ENCODE results near the gene MINDY1.

The MINDY1 gene

GRCh38 chr1:151048645-151049032 lies 41.9 kb upstream of the MINDY1 start:
- DNase-seq (ENCODE audit: low spot score), result no peak
- Histone ChIP-seq H4K8ac (ENCODE audit: low read depth, low read length) (no peak overlapping the region), H3K18ac (ENCODE audit: low read length) (no peak overlapping the region), H3K23ac (ENCODE audit: low read depth, low read length, poor library complexity) (no peak overlapping the region), H2BK12ac (ENCODE audit: low read length) (no peak overlapping the region), H3K79me1 (ENCODE audit: low read depth, low read length) (peaks cover 4% of the 10 kb centered on the region), H2BK15ac (ENCODE audit: low read length) (no peak overlapping the region), H4K91ac (ENCODE audit: low read depth, low read length, poor library complexity) (no peak overlapping the region), H2AFZ (ENCODE audit: low read length) (peak overlapping the region; percentile 96), H3K27me3 (ENCODE audit: control insufficient read depth in 3 of 3, insufficient read depth in 3 of 3, low read depth in 1 of 3, low read length in 3 of 3) (no peaks in the 10 kb centered on the region), H2AK5ac (ENCODE audit: low read depth, low read length) (no peak overlapping the region), H3K36me3 (replicated peaks in 1 of 2; ENCODE audit: control insufficient read depth in 2 of 2, insufficient read depth in 2 of 2, low read length in 2 of 2) (peaks cover 12 to 38% of the 10 kb centered on the region in 2 donors), H3K9me3 (replicated peaks in 1 of 2; ENCODE audit: control insufficient read depth in 2 of 2, insufficient read depth in 1 of 2, low read depth in 1 of 2, low read length in 2 of 2) (no peaks in the 10 kb centered on the region), H3K4me2 (ENCODE audit: insufficient read depth, low read length, poor library complexity, severe bottlenecking) (peak overlapping the region; percentile 99), H3K4me1 (ENCODE audit: control insufficient read depth in 2 of 2, insufficient read depth in 1 of 2, low read depth in 1 of 2, low read length in 2 of 2) (peaks cover 2 to 3% of the 10 kb centered on the region in 2 donors), H3K4ac (ENCODE audit: low read length) (no peak overlapping the region), H3K4me3 (ENCODE audit: low read length in 2 of 2) (peak overlapping the region; percentile 72 to 79), H3K9ac (ENCODE audit: low read depth, low read length, poor library complexity) (peak overlapping the region; percentile 83), H3K14ac (ENCODE audit: low read length) (no peak overlapping the region), H2BK120ac (ENCODE audit: low read depth, low read length) (no peak overlapping the region), H2BK5ac (ENCODE audit: low read length) (peak overlapping the region; percentile 83), H3K27ac (replicated peaks; ENCODE audit: low read length) (no peak overlapping the region)
- WGBS, 2 donors (ENCODE audit: extremely low coverage in 2 of 2, insufficient read length in 2 of 2, insufficient replicate concordance in 1 of 2), result no CpG with 5 or more reads among the region's 3 CpGs

- DNase-seq (ENCODE audit: low spot score), result peak; percentile 49
- H4K8ac ChIP-seq (ENCODE audit: low read depth, low read length), result no peak overlapping the region
- H3K9me3 ChIP-seq (replicated peaks in 1 of 2; ENCODE audit: control insufficient read depth in 2 of 2, insufficient read depth in 1 of 2, low read depth in 1 of 2, low read length in 2 of 2), result no peaks in the 10 kb centered on the region
- peak overlapping the region; percentile 96 for H2AFZ ChIP-seq (ENCODE audit: low read length)
- peak overlapping the region; percentile 59 for H2BK12ac ChIP-seq (ENCODE audit: low read length)
- H3K4me1 ChIP-seq (ENCODE audit: control insufficient read depth in 2 of 2, insufficient read depth in 1 of 2, low read depth in 1 of 2, low read length in 2 of 2), result peaks cover 2 to 3% of the 10 kb centered on the region in 2 donors
- H3K79me1 ChIP-seq (ENCODE audit: low read depth, low read length), result peaks cover 4% of the 10 kb centered on the region
- peak overlapping the region; percentile 83 for H2BK5ac ChIP-seq (ENCODE audit: low read length)
- H3K14ac ChIP-seq (ENCODE audit: low read length), result peak overlapping the region; percentile 85
- peak overlapping the region; percentile 64 for H2AK5ac ChIP-seq (ENCODE audit: low read depth, low read length)
- peak overlapping the region; percentile 94 for H3K18ac ChIP-seq (ENCODE audit: low read length)
- H3K36me3 ChIP-seq (replicated peaks in 1 of 2; ENCODE audit: control insufficient read depth in 2 of 2, insufficient read depth in 2 of 2, low read length in 2 of 2), result peaks cover 12 to 32% of the 10 kb centered on the region in 2 donors
- no peak overlapping the region for H2BK120ac ChIP-seq (ENCODE audit: low read depth, low read length)
- peak overlapping the region; percentile 72 to 79 for H3K4me3 ChIP-seq (ENCODE audit: low read length in 2 of 2)
- H3K27ac ChIP-seq (replicated peaks; ENCODE audit: low read length), result peak overlapping the region; percentile 62
- peak overlapping the region; percentile 99 for H3K4me2 ChIP-seq (ENCODE audit: insufficient read depth, low read length, poor library complexity, severe bottlenecking)
- H4K91ac ChIP-seq (ENCODE audit: low read depth, low read length, poor library complexity), result no peak overlapping the region
- no CpG with 5 or more reads among the region's 48 CpGs for WGBS, 2 donors (ENCODE audit: extremely low coverage in 2 of 2, insufficient read length in 2 of 2, insufficient replicate concordance in 1 of 2)
- peak overlapping the region; percentile 72 for H2BK15ac ChIP-seq (ENCODE audit: low read length)
- peak overlapping the region; percentile 66 for H3K23ac ChIP-seq (ENCODE audit: low read depth, low read length, poor library complexity)
- H3K27me3 ChIP-seq (ENCODE audit: control insufficient read depth in 3 of 3, insufficient read depth in 3 of 3, low read depth in 1 of 3, low read length in 3 of 3), result no peaks in the 10 kb centered on the region
- peak overlapping the region; percentile 83 for H3K9ac ChIP-seq (ENCODE audit: low read depth, low read length, poor library complexity)
- H3K4ac ChIP-seq (ENCODE audit: low read length), result peak overlapping the region; percentile 4
Measured at GRCh38 chr1:151047925-151048644, 41.4 kb upstream of the MINDY1 start.

GRCh38 chr1:151047591-151047924 lies 40.9 kb upstream of the MINDY1 start, which contains the start of gene C1orf56:
Gene C1orf56 (plus strand): TSS chr1:151047751. CDS start chr1:151047848, 97 bp downstream.
- Histone ChIP-seq H3K18ac (ENCODE audit: low read length) (peak within 1 kb of the TSS; percentile 94), H4K91ac (ENCODE audit: low read depth, low read length, poor library complexity) (no peak within 1 kb of the TSS), H3K27me3 (ENCODE audit: control insufficient read depth in 3 of 3, insufficient read depth in 3 of 3, low read depth in 1 of 3, low read length in 3 of 3) (no peaks in the 10 kb centered on the region), H3K14ac (ENCODE audit: low read length) (peak within 1 kb of the TSS; percentile 85), H3K27ac (replicated peaks; ENCODE audit: low read length) (peak within 1 kb of the TSS; percentile 62), H2AK5ac (ENCODE audit: low read depth, low read length) (peak within 1 kb of the TSS; percentile 64), H2BK15ac (ENCODE audit: low read length) (peak within 1 kb of the TSS; percentile 72), H3K9me3 (replicated peaks in 1 of 2; ENCODE audit: control insufficient read depth in 2 of 2, insufficient read depth in 1 of 2, low read depth in 1 of 2, low read length in 2 of 2) (no peaks in the 10 kb centered on the region), H3K23ac (ENCODE audit: low read depth, low read length, poor library complexity) (peak within 1 kb of the TSS; percentile 66), H2BK5ac (ENCODE audit: low read length) (peak within 1 kb of the TSS; percentile 83), H4K8ac (ENCODE audit: low read depth, low read length) (no peak within 1 kb of the TSS), H3K4me1 (ENCODE audit: control insufficient read depth in 2 of 2, insufficient read depth in 1 of 2, low read depth in 1 of 2, low read length in 2 of 2) (peaks cover 2 to 3% of the 10 kb centered on the region in 2 donors), H2AFZ (ENCODE audit: low read length) (peak within 1 kb of the TSS; percentile 96), H2BK120ac (ENCODE audit: low read depth, low read length) (no peak within 1 kb of the TSS), H3K4me2 (ENCODE audit: insufficient read depth, low read length, poor library complexity, severe bottlenecking) (peak within 1 kb of the TSS; percentile 99), H3K4ac (ENCODE audit: low read length) (peak within 1 kb of the TSS; percentile 4), H3K9ac (ENCODE audit: low read depth, low read length, poor library complexity) (peak within 1 kb of the TSS; percentile 83), H3K79me1 (ENCODE audit: low read depth, low read length) (peaks cover 4% of the 10 kb centered on the region), H3K36me3 (replicated peaks in 1 of 2; ENCODE audit: control insufficient read depth in 2 of 2, insufficient read depth in 2 of 2, low read length in 2 of 2) (peaks cover 7 to 27% of the 10 kb centered on the region in 2 donors), H3K4me3 (ENCODE audit: low read length in 2 of 2) (peak within 1 kb of the TSS; percentile 72 to 79), H2BK12ac (ENCODE audit: low read length) (peak within 1 kb of the TSS; percentile 59)
- no CpG with 5 or more reads among the region's 29 CpGs for WGBS, 2 donors (ENCODE audit: extremely low coverage in 2 of 2, insufficient read length in 2 of 2, insufficient replicate concordance in 1 of 2)
- DNase-seq (ENCODE audit: low spot score), result peak; percentile 62

- no peak overlapping the region for H3K14ac ChIP-seq (ENCODE audit: low read length)
- no peak overlapping the region for H3K4ac ChIP-seq (ENCODE audit: low read length)
- H2BK120ac ChIP-seq (ENCODE audit: low read depth, low read length), result no peak overlapping the region
- H2BK5ac ChIP-seq (ENCODE audit: low read length), result no peak overlapping the region
- no peak overlapping the region for H3K23ac ChIP-seq (ENCODE audit: low read depth, low read length, poor library complexity)
- no CpG with 5 or more reads among the region's 1 CpG for WGBS, 2 donors (ENCODE audit: extremely low coverage in 2 of 2, insufficient read length in 2 of 2, insufficient replicate concordance in 1 of 2)
- H3K9me3 ChIP-seq (replicated peaks in 1 of 2; ENCODE audit: control insufficient read depth in 2 of 2, insufficient read depth in 1 of 2, low read depth in 1 of 2, low read length in 2 of 2), result no peaks in the 10 kb centered on the region
- no peak overlapping the region for H3K9ac ChIP-seq (ENCODE audit: low read depth, low read length, poor library complexity)
- no peak overlapping the region for H3K4me2 ChIP-seq (ENCODE audit: insufficient read depth, low read length, poor library complexity, severe bottlenecking)
- no peak overlapping the region for H4K8ac ChIP-seq (ENCODE audit: low read depth, low read length)
- H2BK12ac ChIP-seq (ENCODE audit: low read length), result no peak overlapping the region
- no peak overlapping the region for H2AFZ ChIP-seq (ENCODE audit: low read length)
- no peaks in the 10 kb centered on the region for H3K79me1 ChIP-seq (ENCODE audit: low read depth, low read length)
- no peak overlapping the region for H3K4me3 ChIP-seq (ENCODE audit: low read length in 2 of 2)
- no peak for DNase-seq (ENCODE audit: low spot score)
- no peak overlapping the region for H2BK15ac ChIP-seq (ENCODE audit: low read length)
- no peak overlapping the region for H2AK5ac ChIP-seq (ENCODE audit: low read depth, low read length)
- H3K27me3 ChIP-seq (ENCODE audit: control insufficient read depth in 3 of 3, insufficient read depth in 3 of 3, low read depth in 1 of 3, low read length in 3 of 3), result no peaks in the 10 kb centered on the region
- no peak overlapping the region for H3K27ac ChIP-seq (replicated peaks; ENCODE audit: low read length)
- no peak overlapping the region for H4K91ac ChIP-seq (ENCODE audit: low read depth, low read length, poor library complexity)
- H3K18ac ChIP-seq (ENCODE audit: low read length), result no peak overlapping the region
- H3K36me3 ChIP-seq (replicated peaks in 1 of 2; ENCODE audit: control insufficient read depth in 2 of 2, insufficient read depth in 2 of 2, low read length in 2 of 2), result no peaks in the 10 kb centered on the region
- peaks cover 0 to 1% of the 10 kb centered on the region in 2 donors for H3K4me1 ChIP-seq (ENCODE audit: control insufficient read depth in 2 of 2, insufficient read depth in 1 of 2, low read depth in 1 of 2, low read length in 2 of 2)
Measured at GRCh38 chr1:151043163-151043562, 36.5 kb upstream of the MINDY1 start.
